Amniotic epithelial cell (primary cell): ENCODE data around the gene CREBRF.
"Not testable (repeated sequence)": the region's sequence is repeated elsewhere in the genome, so short reads cannot be mapped to it uniquely, and the experiment has no call there.

ENCODE experiments used
- DNase-seq: peaks from one replicate; pipeline ENCODE4 v3.0.0-alpha.2; 2010; ENCODE audit warnings: low read depth

CREBRF gene

GRCh38 chr5:173055983-173056782 is at the start of gene CREBRF:
TSS of gene CREBRF (plus strand) at chr5:173056352. CDS start at chr5:173080776, 24,424 bp downstream.
- DNase-seq = peak; percentile 93

GRCh38 chr5:173010021-173010420 is 46.1 kb upstream of the CREBRF start:
- DNase-seq = peak; percentile 72

GRCh38 chr5:173010547-173011464 is 45.3 kb upstream of the CREBRF start:
- no peak for DNase-seq

- DNase-seq = no peak
These were observed 44.6 kb upstream of the CREBRF start for GRCh38 chr5:173011566-173011965.

GRCh38 chr5:173012882-173013281 is 43.3 kb upstream of the CREBRF start:
- DNase-seq = peak; percentile 74

- DNase-seq = no peak
These were observed 41.5 kb upstream of the CREBRF start for GRCh38 chr5:173014671-173015070.

- DNase-seq = no peak
These were observed 41.0 kb upstream of the CREBRF start for GRCh38 chr5:173015192-173015591.

DNA sequence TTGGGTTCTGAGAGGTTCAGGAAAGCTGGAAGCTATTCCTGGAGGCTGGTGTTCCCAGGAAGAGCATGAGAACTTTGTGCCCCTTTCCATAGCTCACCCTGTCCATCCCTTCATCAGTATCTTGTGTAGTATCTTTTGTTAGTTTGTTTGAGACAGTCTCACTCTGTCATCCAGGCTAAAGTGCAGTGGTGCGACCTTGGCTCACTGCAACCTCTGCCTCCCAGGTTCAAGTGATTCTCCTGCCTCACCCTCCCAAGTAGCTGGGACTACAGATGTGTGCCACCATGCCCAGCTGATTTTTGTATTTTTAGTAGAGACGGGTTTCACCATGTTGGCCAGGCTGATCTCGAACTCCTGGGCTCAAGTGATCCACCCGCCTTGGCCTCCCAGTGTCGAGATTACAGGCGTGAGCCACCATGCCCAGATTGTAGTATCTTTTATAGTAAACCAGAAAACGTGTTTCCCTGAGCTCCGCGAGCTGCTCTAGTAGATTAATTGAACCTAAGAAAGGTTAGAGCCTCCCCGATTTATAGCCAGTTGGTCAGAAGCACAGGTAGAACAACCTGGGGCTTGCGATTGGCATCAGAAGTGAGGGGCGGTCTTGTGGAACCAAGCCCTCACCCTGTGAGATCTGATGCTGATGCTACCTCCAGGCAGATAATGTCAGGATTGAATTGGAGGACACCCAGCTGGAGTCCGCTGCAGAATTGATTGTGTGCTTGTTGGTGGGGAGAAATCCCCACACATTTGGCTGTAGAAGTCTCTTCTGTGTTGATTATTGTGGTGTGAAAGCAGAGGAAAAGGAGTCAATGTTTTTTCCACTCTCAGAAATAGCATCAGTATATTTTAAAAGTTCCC is 40.3 kb upstream of the CREBRF start:
- DNase-seq = no peak

DNA sequence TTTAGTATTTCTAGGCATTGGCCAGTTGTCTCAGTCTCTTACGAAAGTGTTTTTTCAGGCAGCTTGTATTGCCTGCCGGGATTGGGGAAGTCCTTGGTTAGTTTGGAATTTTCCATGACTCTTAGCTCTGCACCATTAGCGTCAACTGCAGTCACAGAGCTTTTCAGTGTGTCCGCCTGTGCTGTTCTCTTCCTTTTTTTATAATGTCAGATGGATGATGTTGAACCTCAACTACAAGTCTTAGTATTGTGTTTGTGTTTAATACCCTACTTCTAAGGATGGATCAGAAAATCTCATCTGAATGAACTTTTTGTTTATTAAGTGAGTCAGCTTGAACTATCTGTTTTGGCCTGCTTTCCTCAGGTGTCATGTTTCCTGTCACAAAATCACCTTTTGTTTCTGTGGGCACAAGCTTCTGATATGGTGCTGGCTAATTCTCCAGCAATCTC is 39.5 kb upstream of the CREBRF start:
- DNase-seq = peak; percentile 75

GRCh38 chr5:173017087-173017486 is 39.1 kb upstream of the CREBRF start:
- DNase-seq = not testable (repeated sequence)

- DNase-seq = no peak
These were observed 37.8 kb upstream of the CREBRF start for GRCh38 chr5:173018358-173018757.

DNA sequence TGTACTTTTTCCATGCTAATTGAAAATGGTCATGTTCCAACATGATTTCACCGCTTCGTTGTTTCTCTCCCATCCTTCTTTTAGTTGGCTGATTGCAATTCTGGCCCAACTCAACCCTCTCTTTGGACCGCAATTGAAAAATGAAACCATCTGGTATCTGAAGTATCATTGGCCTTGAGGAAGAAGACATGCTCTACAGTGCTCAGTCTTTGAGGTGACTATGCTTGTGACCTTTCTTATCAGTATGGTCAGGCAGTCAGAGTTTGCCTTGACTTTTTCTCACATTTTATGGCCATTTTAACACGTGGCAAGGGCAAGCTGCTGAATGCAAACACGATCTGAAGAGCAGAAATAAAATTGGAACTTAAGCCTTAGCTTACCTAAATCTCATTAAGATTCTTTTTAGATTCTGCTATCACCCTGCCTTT is 36.0 kb upstream of the CREBRF start:
- DNase-seq = no peak

- DNase-seq = no peak
These were observed 35.5 kb upstream of the CREBRF start for GRCh38 chr5:173020643-173021042.

GRCh38 chr5:173025651-173026050 is 30.5 kb upstream of the CREBRF start:
- DNase-seq = peak; percentile 63

- no peak for DNase-seq
These were observed 28.2 kb upstream of the CREBRF start for GRCh38 chr5:173027905-173028304.

DNA sequence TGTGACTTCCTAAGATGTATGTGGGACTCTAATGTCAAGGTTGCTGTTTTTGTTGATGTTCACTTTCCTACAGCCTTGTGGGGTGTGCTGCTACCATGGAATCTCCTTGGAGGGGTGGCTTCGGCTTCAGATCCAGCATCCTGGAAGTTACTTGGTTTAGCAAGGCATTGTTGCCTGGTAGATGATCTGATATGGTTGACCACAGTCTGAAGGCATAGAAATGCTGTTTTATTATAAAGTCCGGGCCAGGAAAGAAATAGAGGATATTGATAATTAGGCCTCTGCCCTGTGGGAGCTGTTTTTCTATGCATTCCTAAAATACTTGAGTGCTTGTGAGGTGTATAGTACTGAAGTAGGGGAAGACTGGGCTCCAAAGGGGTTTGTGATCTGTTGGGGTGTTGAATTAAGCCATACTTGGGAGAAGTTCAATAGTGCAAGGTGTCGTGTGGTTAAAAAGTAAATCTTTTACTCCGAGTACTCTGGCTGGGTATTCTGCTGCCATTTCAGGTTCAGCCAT is 27.3 kb upstream of the CREBRF start:
- DNase-seq = no peak

DNA sequence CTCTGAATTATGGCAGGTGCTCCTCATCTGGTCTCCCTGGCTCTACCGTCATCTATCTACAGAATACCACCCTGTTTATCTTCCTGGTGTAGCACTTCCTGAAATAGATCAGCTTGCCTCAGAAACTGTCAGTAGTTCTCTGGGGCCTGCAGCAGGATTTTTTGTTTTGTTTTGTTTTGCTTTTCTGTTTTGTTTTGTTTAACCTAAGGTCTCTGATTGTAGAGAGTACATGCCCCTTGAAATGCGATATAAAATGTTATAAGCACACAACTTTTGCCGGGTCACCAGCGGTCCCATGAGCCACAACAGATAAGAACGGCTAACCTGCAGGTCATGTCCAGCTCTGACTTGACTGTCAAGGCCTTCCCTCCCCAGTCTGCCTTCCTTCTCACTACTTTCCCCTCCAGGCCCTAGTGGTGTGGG is 26.6 kb upstream of the CREBRF start:
- DNase-seq = no peak

- not testable (repeated sequence) for DNase-seq
These were observed 24.1 kb upstream of the CREBRF start for GRCh38 chr5:173032096-173032495.

- DNase-seq = no peak
These were observed 23.4 kb upstream of the CREBRF start for GRCh38 chr5:173032730-173033129.

DNA sequence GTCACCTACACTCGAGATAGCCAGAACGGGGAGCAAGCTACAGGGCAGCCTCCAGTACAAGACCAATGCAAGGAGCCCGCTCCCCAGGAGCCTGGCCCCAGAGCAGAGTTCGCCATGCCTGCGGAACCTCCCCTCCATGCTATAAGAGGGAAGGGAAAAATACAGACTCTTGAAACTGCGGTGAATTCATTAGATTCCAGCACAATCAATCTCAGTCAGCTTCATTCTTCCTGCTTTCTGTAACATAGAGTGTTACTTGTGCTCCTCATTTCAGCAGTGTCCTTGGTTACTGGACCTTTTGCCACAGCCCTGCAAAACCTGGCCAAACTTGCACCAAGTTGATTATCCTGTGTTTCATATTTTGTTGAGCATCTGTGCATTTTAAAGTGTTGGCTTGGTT is 22.2 kb upstream of the CREBRF start:
- peak; percentile 29 for DNase-seq

DNA sequence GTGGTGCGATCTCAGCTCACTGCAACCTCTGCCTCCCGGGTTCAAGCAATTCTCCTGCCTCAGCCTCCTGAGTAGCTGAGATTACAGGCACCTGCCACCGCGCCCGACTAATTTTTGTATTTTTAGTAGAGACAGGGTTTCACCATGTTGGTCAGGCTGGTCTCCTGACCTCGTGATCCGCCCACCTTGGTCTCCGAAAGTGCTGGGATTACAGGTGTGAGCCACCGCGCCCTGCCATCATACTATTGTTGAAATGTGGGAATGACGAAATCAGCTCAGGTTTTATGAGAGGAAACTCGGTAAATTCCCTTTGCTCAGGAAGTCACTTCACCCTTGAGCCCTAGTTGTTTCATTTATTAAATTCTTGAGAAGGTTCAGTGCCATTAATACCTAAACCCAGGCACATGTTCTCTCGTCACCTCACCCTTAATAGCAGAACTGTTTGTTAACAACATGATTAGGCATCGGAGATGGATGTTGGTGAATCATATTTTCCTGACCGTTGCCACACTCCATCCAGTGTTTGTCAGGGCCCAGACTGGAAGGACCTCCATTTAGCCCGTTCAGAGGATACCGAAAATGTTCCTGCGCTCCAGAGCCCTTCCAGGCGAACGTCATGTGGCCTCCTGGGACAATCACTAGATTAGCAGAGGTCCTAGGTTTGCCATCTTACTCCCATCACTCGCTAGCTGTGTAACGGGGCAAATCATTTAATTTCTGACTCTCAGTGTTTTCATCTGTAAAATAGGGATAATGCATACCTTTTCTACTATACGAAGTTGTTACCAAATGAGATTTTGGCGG is 20.0 kb upstream of the CREBRF start:
- no peak for DNase-seq
